ENCODE measurements around the gene TET1. TPM values are rescaled to one million over a fixed set of nuclear protein-coding genes. Genes with fewer than 3 reads are reported as not detected.

Gene TET1
- total RNA-seq, 1 experiment from 2014 or later, result 2.3 TPM

DNA sequence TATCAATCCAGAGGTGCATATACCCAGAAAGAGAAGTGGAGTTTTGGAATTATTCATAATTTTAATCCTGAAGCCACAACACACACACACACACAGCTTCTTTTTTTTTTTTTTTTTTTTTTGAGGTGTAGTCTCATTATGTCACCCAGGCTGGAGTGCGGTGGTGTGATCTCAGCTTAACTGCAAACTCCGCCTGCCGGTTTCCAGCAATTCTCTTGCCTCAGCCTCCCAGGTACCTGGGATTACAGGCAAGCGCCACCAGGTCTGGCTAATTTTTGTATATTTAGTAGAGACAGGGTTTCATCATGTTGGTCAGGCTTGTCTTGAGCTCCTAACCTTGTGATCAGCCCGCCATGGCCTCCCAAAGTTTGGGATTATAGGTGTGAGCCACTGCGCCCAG lies 35.4 kb downstream of the TET1 start:
- no peak for TF ChIP-seq SIN3A (IDR thresholded peaks at IDR 0.05; ENCODE audit: borderline replicate concordance, insufficient read depth, low read depth, low read length)
- TF ChIP-seq TCF7L2 (IDR thresholded peaks at IDR 0.05; ENCODE audit: low read depth, low read length), result no peak
- TF ChIP-seq, protein P1, sequence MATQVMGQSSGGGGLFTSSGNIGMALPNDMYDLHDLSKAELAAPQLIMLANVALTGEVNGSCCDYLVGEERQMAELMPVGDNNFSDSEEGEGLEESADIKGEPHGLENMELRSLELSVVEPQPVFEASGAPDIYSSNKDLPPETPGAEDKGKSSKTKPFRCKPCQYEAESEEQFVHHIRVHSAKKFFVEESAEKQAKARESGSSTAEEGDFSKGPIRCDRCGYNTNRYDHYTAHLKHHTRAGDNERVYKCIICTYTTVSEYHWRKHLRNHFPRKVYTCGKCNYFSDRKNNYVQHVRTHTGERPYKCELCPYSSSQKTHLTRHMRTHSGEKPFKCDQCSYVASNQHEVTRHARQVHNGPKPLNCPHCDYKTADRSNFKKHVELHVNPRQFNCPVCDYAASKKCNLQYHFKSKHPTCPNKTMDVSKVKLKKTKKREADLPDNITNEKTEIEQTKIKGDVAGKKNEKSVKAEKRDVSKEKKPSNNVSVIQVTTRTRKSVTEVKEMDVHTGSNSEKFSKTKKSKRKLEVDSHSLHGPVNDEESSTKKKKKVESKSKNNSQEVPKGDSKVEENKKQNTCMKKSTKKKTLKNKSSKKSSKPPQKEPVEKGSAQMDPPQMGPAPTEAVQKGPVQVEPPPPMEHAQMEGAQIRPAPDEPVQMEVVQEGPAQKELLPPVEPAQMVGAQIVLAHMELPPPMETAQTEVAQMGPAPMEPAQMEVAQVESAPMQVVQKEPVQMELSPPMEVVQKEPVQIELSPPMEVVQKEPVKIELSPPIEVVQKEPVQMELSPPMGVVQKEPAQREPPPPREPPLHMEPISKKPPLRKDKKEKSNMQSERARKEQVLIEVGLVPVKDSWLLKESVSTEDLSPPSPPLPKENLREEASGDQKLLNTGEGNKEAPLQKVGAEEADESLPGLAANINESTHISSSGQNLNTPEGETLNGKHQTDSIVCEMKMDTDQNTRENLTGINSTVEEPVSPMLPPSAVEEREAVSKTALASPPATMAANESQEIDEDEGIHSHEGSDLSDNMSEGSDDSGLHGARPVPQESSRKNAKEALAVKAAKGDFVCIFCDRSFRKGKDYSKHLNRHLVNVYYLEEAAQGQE (IDR thresholded peaks at IDR 0.05; ENCODE audit: insufficient read depth in 1 of 2, low read depth in 2 of 2, low read length in 1 of 2), result no peak
- TF ChIP-seq, protein P2, sequence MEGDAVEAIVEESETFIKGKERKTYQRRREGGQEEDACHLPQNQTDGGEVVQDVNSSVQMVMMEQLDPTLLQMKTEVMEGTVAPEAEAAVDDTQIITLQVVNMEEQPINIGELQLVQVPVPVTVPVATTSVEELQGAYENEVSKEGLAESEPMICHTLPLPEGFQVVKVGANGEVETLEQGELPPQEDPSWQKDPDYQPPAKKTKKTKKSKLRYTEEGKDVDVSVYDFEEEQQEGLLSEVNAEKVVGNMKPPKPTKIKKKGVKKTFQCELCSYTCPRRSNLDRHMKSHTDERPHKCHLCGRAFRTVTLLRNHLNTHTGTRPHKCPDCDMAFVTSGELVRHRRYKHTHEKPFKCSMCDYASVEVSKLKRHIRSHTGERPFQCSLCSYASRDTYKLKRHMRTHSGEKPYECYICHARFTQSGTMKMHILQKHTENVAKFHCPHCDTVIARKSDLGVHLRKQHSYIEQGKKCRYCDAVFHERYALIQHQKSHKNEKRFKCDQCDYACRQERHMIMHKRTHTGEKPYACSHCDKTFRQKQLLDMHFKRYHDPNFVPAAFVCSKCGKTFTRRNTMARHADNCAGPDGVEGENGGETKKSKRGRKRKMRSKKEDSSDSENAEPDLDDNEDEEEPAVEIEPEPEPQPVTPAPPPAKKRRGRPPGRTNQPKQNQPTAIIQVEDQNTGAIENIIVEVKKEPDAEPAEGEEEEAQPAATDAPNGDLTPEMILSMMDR (IDR thresholded peaks at IDR 0.05), result no peak
- TF ChIP-seq POLR2AphosphoS5 (IDR thresholded peaks at IDR 0.05; ENCODE audit: low read depth, low read length), result no peak
- Histone ChIP-seq H3K27me3 (ENCODE audit: control insufficient read depth, insufficient read depth, low read length) (no peaks in the 10 kb centered on the region), H3K4me3 (ENCODE audit: low read depth in 2 of 2, low read length in 2 of 2) (no peak overlapping the region), H3K9me3 (ENCODE audit: control insufficient read depth, insufficient read depth, low read depth, low read length) (no peaks in the 10 kb centered on the region), H3K4me1 (ENCODE audit: control insufficient read depth, insufficient read depth, low read length) (peaks cover 15% of the 10 kb centered on the region), H3K27ac (ENCODE audit: low read length) (no peak overlapping the region), H3K36me3 (ENCODE audit: control insufficient read depth, insufficient read depth, low read length) (no peaks in the 10 kb centered on the region)
- DNase-seq (ENCODE audit: low read depth, low spot score) (no peak), ATAC-seq (no peak)
- BruUV-seq (replicated peaks), result no TSS peak
- CTCF ChIA-PET, result no interaction called here
- POLR2A ChIA-PET, result interaction anchor here (0.6 kb wide), 1 partner anchor 60 kb away, joined by 3 read pairs; no protein-coding TSS in a partner anchor
- intact Hi-C loops (cut with micrococcal nuclease; ENCODE audit: unreplicated experiment) (no loop called here), in situ Hi-C loops (cut with HindIII; ENCODE audit: low pct_unique_long_range_greater_than_20kb, low sequenced_read_pairs) (no loop called here)

DNA sequence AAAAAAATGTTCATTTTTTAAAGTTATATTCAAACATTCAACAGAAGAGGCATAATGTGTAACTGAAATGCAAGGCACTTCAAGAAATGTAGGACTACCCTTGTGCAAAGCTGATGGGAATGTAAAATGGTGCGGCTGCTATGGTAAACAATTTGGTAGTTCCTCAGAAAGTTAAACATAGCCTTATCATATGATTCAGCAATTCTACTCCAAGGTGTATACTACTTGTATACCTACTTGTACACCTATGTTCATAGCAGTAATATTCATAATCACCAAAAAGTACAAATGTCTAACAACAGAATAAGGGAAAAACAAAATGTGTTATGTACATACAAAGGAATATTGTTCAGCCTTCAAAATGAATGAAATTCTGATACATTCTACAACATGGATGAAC lies 37.3 kb downstream of the TET1 start:
- DNase-seq (ENCODE audit: low read depth, low spot score), result no peak
- no peak for ATAC-seq
- Histone ChIP-seq H3K27ac (ENCODE audit: low read length) (no peak overlapping the region), H3K4me3 (ENCODE audit: low read depth in 2 of 2, low read length in 2 of 2) (no peak overlapping the region), H3K36me3 (ENCODE audit: control insufficient read depth, insufficient read depth, low read length) (no peaks in the 10 kb centered on the region), H3K9me3 (ENCODE audit: control insufficient read depth, insufficient read depth, low read depth, low read length) (no peaks in the 10 kb centered on the region), H3K27me3 (ENCODE audit: control insufficient read depth, insufficient read depth, low read length) (no peaks in the 10 kb centered on the region), H3K4me1 (ENCODE audit: control insufficient read depth, insufficient read depth, low read length) (peaks cover 21% of the 10 kb centered on the region)
- ChIA-PET CTCF (no interaction called here), POLR2A (no interaction called here)
- intact Hi-C loops (cut with micrococcal nuclease; ENCODE audit: unreplicated experiment), result no loop called here
- in situ Hi-C loops (cut with HindIII; ENCODE audit: low pct_unique_long_range_greater_than_20kb, low sequenced_read_pairs), result no loop called here
- no TSS peak for BruUV-seq (replicated peaks)
- TF ChIP-seq, protein P2 (IDR thresholded peaks at IDR 0.05), result no peak

Data from Panc1 (cell line).